Measurements from ENCODE around the gene ANAPC13.

ANAPC13 gene

GRCh38 chr3:134485718-134486576, at the start of gene ANAPC13, which contains the start of gene CEP63:
Gene ANAPC13 (minus strand): TSS chr3:134485985. CDS start chr3:134482904, 3,081 bp downstream.
Gene CEP63 (plus strand): TSS chr3:134486057. CDS start chr3:134495321, 9,264 bp downstream.
- TF ChIP-seq CTCF (IDR thresholded peaks at IDR 0.05; ENCODE audit: low read depth, low read length) = no peak
- peak; percentile 99 for DNase-seq (ENCODE audit: extremely low read depth, low read depth)

DNA sequence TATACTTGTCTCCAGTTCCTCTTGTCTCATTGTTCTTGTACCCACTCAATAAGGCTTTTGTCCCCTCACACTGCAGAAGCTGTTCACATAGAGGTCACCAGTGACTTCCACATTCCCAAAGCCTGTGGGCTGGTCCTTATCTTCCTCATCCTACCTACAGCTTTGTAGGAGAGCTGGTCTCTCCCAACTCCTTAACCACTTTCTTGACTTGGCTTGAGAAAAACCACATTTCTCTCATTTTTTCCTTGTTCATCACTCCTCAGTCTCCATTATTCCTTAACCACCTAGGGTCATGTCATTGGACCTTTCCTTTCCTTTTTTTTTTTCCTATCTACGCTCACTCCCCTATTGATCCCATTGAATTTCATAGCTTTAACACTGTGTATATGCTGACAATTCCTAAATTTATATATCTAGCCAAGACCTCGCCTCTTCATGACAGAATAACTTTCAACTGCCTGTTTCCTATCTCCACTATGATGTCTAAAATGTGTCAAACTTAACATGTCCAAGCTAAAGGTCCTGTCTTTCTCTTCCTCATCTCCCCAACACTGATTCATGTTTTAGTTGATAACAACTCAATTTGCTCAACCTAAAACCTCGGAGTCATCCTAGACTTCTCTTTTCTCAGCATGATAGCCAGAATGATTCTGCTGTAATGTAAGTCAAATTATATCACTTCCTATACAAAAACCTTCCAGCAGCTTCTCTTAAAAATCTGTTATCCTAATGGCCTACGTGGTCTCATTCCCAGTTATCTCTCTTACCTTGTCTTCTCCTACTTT, 49.6 kb upstream of the ANAPC13 start:
- no peak for DNase-seq (ENCODE audit: extremely low read depth, low read depth)
- TF ChIP-seq CTCF (IDR thresholded peaks at IDR 0.05; ENCODE audit: low read depth, low read length) = no peak

- no peak for DNase-seq (ENCODE audit: extremely low read depth, low read depth)
- TF ChIP-seq CTCF (IDR thresholded peaks at IDR 0.05; ENCODE audit: low read depth, low read length) = no peak
Measured at GRCh38 chr3:134533493-134533892, 47.7 kb upstream of the ANAPC13 start.

DNA sequence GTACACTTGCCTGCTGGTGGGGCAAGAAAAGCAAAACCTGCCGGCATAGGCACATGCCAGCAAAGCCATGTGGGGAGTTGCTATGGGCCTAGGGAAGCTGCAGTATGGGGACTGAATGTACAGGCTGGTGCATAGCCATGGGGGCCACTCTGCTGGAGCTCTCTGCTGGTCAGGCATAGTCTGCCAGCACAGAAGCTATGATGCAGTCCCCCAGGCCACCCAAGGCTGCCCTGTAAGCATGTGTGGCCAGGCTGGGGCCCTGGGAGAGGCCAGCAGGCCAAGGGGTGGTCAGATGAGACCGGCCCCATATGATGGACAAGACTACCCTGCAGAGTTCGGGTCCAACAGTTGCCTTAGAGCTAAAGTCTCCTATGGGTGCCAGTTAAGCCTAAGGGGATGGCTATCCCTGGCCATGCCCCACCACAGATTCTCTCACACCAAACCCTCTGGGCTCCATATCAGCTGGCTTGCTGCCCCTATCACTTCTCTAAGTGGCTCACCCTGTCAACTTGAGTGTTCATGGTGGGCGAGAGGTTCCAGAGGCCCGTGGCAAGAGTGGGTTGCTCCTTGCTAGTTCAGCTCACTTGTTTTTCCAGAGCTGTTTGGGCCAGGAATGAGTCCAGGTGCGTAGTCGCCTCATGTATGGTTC, 41.9 kb upstream of the ANAPC13 start:
- no peak for DNase-seq (ENCODE audit: extremely low read depth, low read depth)
- TF ChIP-seq CTCF (IDR thresholded peaks at IDR 0.05; ENCODE audit: low read depth, low read length) = no peak

DNA sequence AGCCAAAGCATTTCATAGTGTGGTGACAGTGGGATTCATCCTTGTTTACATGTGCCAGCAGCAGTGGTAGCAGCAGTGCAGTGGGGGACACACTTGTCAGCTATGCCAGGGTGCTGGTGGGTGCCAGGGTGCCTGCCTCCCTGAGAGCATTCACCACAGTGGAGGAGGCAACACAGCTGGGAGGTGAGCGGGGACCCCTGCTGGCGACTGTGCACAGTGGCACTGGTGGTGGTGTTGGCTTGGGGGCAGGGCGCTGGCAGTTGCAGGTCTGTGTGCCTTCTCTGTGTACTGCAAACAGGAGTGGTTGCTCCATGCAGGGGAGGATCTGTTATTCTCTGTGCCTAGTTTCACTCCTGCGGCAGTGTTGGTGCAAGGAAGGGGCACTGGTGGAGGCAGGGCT, 41.3 kb upstream of the ANAPC13 start:
- DNase-seq (ENCODE audit: extremely low read depth, low read depth) = no peak
- no peak; the same call in none of the 2 replicates for TF ChIP-seq CTCF (IDR thresholded peaks at IDR 0.05; ENCODE audit: low read depth, low read length)

- TF ChIP-seq CTCF (IDR thresholded peaks at IDR 0.05; ENCODE audit: low read depth, low read length) = no peak
- no peak for DNase-seq (ENCODE audit: extremely low read depth, low read depth)
Measured at GRCh38 chr3:134526319-134526718, 40.5 kb upstream of the ANAPC13 start.
